Calu3 (cell line): ENCODE data around the gene TRPM6. TPM values are rescaled to one million over a fixed set of nuclear protein-coding genes. Genes with fewer than 3 reads are reported as not detected.

Experiments used
- BruUV-seq: library from RNA; stranded (reverse); fragments of 400-500 nt; replicated peaks from 2 replicates; lab custom pipeline; 2021; lab: Mats Ljungman, UMichigan
- CTCF ChIA-PET: fragments of 300-600 bp; sonication (Branson Sonifier 250); formaldehyde crosslinking; loops from one replicate; lab custom pipeline; 2022; ENCODE audit warnings: antibody characterized with exemption; lab: Charles Lee
- DNase-seq: peaks from one replicate; pipeline ENCODE4 v3.0.0; 2022
- H3K27ac Mint-ChIP-seq: one replicate; pipeline ENCODE4 v1.8.0; 2022; ENCODE audit warnings: mixed read lengths; ENCODE audit not compliant: unreplicated experiment
- H3K27me3 Mint-ChIP-seq: one replicate; pipeline ENCODE4 v1.8.0; 2022; ENCODE audit warnings: mixed read lengths; ENCODE audit not compliant: unreplicated experiment
- H3K36me3 Mint-ChIP-seq: one replicate; pipeline ENCODE4 v1.8.0; 2022; ENCODE audit warnings: mild to moderate bottlenecking, moderate library complexity, mixed read lengths; ENCODE audit not compliant: insufficient read depth, unreplicated experiment
- H3K4me1 Mint-ChIP-seq: one replicate; pipeline ENCODE4 v1.8.0; 2022; ENCODE audit warnings: mild to moderate bottlenecking, low read depth, mixed read lengths; ENCODE audit not compliant: unreplicated experiment
- H3K4me3 Mint-ChIP-seq: one replicate; pipeline ENCODE4 v1.8.0; 2022; ENCODE audit warnings: mild to moderate bottlenecking, low read depth, moderate library complexity, mixed read lengths; ENCODE audit not compliant: unreplicated experiment
- H3K9me3 Mint-ChIP-seq: one replicate; pipeline ENCODE4 v1.8.0; 2022; ENCODE audit warnings: low read depth, mixed read lengths; ENCODE audit not compliant: unreplicated experiment
- CTCF ChIP-seq: fragments of 200-600 bp; IDR thresholded peaks from one replicate; pipeline ENCODE4 v1.8.0; 2022; ENCODE audit warnings: antibody characterized with exemption; ENCODE audit not compliant: unreplicated experiment
- intact Hi-C: fragments of 100-400 bp; cut with micrococcal nuclease; formaldehyde crosslinking; loops from one replicate; pipeline ENCODE4 v1.10.0; 2022; ENCODE audit not compliant: unreplicated experiment
- total RNA-seq: library from RNA; stranded (reverse); gene quantifications from 2 replicates; pipeline ENCODE4 v1.2.3, GENCODE V29; 2022

The TRPM6 gene
- total RNA-seq, 1 experiment from 2014 or later: not detected

- Mint-ChIP-seq H3K36me3 (no peaks in the 10 kb centered on the region), H3K9me3 (no peaks in the 10 kb centered on the region), H3K4me3 (no peak overlapping the region), H3K27me3 (no peaks in the 10 kb centered on the region), H3K4me1 (no peaks in the 10 kb centered on the region), H3K27ac (no peak overlapping the region)
- no TSS peak for BruUV-seq
- intact Hi-C loops: no loop called here
- CTCF ChIA-PET: no interaction called here
- TF ChIP-seq CTCF: no peak
- DNase-seq: no peak
These were observed 158.5 kb downstream of the TRPM6 start for GRCh38 chr9:74729136-74729695.

GRCh38 chr9:74728176-74728575 lies 159.5 kb downstream of the TRPM6 start:
- Mint-ChIP-seq H3K27me3 (no peaks in the 10 kb centered on the region), H3K27ac (no peak overlapping the region), H3K4me3 (no peak overlapping the region), H3K9me3 (no peaks in the 10 kb centered on the region), H3K36me3 (no peaks in the 10 kb centered on the region), H3K4me1 (no peaks in the 10 kb centered on the region)
- BruUV-seq: no TSS peak
- no peak for TF ChIP-seq CTCF
- no peak for DNase-seq
- CTCF ChIA-PET: no interaction called here
- intact Hi-C loops: no loop called here

- TF ChIP-seq CTCF: no peak
- BruUV-seq: no TSS peak
These were observed 161.1 kb downstream of the TRPM6 start for GRCh38 chr9:74726581-74726980.

GRCh38 chr9:74724317-74724716 lies 163.4 kb downstream of the TRPM6 start:
- no peaks in the 10 kb centered on the region for H3K9me3 Mint-ChIP-seq
- H3K4me1 Mint-ChIP-seq: no peaks in the 10 kb centered on the region
- H3K36me3 Mint-ChIP-seq: no peaks in the 10 kb centered on the region
- no peak overlapping the region for H3K27ac Mint-ChIP-seq
- H3K27me3 Mint-ChIP-seq: peaks cover 17% of the 10 kb centered on the region
- BruUV-seq: no TSS peak
- intact Hi-C loops: no loop called here
- no peak overlapping the region for H3K4me3 Mint-ChIP-seq
- CTCF ChIA-PET: no interaction called here
- no peak for DNase-seq
- no peak for TF ChIP-seq CTCF

More at GRCh38 chr9:74726581-74726980, 161.1 kb downstream of the TRPM6 start:
- intact Hi-C loops: no loop called here
- Mint-ChIP-seq H3K9me3 (no peaks in the 10 kb centered on the region), H3K4me1 (no peaks in the 10 kb centered on the region), H3K27me3 (peaks cover 7% of the 10 kb centered on the region), H3K27ac (no peak overlapping the region), H3K4me3 (no peak overlapping the region), H3K36me3 (no peaks in the 10 kb centered on the region)
- DNase-seq: no peak
- CTCF ChIA-PET: no interaction called here
